Measurements from ENCODE around the gene ABHD15.

DNA sequence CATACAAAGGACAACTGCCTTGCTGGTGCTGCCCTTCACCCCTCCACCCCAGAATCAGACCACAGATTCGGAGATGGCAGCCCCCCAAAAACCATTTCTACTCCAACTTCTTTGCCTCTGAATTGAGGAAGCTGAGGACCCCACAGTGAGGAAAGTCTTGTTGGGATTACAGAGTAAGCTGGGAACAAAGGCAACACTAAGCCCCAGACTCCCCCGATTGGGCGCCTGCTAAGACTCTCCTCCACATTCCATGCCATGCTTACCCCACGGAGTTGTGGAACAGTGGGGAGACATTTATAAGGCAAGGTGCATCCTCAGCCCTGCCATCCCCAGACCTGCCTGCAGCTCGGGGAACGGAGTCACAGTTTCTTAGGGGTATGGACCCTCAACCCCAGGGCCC is 20.8 kb upstream of the ABHD15 start:
- TF ChIP-seq POLR2AphosphoS5 (IDR thresholded peaks at IDR 0.05) (no peak), POLR2A (IDR thresholded peaks at IDR 0.05) (no peak)
- TF ChIP-seq, protein P1, sequence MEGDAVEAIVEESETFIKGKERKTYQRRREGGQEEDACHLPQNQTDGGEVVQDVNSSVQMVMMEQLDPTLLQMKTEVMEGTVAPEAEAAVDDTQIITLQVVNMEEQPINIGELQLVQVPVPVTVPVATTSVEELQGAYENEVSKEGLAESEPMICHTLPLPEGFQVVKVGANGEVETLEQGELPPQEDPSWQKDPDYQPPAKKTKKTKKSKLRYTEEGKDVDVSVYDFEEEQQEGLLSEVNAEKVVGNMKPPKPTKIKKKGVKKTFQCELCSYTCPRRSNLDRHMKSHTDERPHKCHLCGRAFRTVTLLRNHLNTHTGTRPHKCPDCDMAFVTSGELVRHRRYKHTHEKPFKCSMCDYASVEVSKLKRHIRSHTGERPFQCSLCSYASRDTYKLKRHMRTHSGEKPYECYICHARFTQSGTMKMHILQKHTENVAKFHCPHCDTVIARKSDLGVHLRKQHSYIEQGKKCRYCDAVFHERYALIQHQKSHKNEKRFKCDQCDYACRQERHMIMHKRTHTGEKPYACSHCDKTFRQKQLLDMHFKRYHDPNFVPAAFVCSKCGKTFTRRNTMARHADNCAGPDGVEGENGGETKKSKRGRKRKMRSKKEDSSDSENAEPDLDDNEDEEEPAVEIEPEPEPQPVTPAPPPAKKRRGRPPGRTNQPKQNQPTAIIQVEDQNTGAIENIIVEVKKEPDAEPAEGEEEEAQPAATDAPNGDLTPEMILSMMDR (IDR thresholded peaks at IDR 0.05) = no peak
